Measurements from ENCODE around the gene CCNDBP1. TPM values are rescaled to one million over a fixed set of nuclear protein-coding genes. Genes with fewer than 3 reads are reported as not detected.

Gene CCNDBP1
- total RNA-seq, 1 donor from 2014 or later = 77.8 TPM

DNA sequence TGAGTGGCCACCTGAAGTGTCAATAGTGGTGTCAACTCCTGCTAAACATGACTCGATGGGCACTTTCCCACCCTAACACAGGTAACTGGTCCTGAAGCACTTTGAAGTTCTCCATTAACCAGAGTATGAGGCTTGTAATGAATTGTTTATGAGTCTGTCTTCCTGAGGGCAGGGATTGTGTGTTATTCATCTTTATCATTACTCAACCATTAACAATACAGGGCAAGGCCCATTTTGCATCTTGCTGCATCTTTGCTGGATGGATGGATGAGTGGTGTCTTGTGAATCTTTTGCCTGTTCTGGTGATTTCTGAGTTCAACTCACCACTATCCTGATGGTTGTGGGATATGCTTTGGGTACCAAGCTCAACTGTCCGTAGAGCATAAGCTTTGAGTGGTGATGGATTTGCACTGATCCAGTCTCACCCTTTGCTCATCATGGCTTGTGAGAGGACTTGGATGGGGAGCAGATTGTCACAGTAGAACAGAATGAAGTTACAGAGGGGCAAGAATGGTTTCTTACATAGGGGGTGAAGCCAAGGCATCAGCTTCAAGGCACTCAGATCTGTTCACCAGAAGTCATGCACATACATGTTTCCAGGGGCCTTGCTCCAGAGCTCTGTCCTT, 57.9 kb downstream of the CCNDBP1 start:
- intact Hi-C loops (cut with micrococcal nuclease) = no loop called here

DNA sequence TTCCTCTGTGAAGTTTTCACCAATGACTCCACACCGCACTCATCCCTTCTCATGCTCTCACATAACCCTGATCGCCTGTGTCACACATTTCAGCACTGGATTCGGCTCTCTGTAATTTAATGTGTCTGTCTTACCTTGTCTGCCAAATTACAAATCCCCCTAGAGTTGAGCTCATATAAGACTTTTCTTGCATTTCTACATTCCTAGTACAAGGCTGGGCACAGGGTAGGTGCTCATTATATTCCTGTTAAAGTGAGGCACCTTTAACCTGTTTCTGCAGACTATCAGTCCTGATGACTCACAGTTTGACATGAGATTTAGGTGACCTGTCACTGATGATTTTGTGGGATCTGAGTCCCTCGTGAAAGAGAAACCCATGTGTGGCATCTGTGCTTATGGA, 58.9 kb downstream of the CCNDBP1 start:
- intact Hi-C loops (cut with micrococcal nuclease) = no loop called here

GRCh38 chr15:43246261-43246774, 61.1 kb downstream of the CCNDBP1 start:
- intact Hi-C loops (cut with micrococcal nuclease) = no loop called here

Other genes with a start within 250 kb of the CCNDBP1 start
- 41.2 and 48.5 TPM in 2 replicates for gene UBR1, start 79.4 kb upstream of the CCNDBP1 start, total RNA-seq
- 20.5 and 24.8 TPM in 2 replicates for gene TMEM62, start 51.8 kb upstream of the CCNDBP1 start, total RNA-seq
- not detected in 2 replicates for gene EPB42, start 35.6 kb downstream of the CCNDBP1 start, total RNA-seq
- gene TGM5, start 81.5 kb downstream of the CCNDBP1 start, total RNA-seq = 0.20 and 0.39 TPM in 2 replicates
- not detected in 2 replicates for gene TGM7, start 116.9 kb downstream of the CCNDBP1 start, total RNA-seq
- 10.5 and 10.6 TPM in 2 replicates for gene LCMT2, start 145.2 kb downstream of the CCNDBP1 start, total RNA-seq
- gene ZSCAN29, start 185.6 kb downstream of the CCNDBP1 start, total RNA-seq = 32.6 and 34.6 TPM in 2 replicates
- 26.9 and 34.2 TPM in 2 replicates for gene TUBGCP4, start 185.7 kb downstream of the CCNDBP1 start, total RNA-seq

All from T-helper 1 cell treated with Interleukin-12 subunit alpha and Interleukin-12 subunit beta and Interleukin-4 antibody, amounts not matched to agents 30 ng/mL and 1 ng/mL, for 36 hours (primary cell).